Osteocyte (in vitro differentiated cells): Measurements from ENCODE around the gene CHSY3. TPM values are rescaled to one million over a fixed set of nuclear protein-coding genes. Genes with fewer than 3 reads are reported as not detected.

Source experiments
- DNase-seq: peaks from one replicate; pipeline ENCODE4 v3.0.0; 2021; ENCODE audit warnings: mixed read lengths; ENCODE audit not compliant: unreplicated experiment; ENCODE audit errors: extremely low spot score
- H3K27ac Mint-ChIP-seq: one replicate; pipeline ENCODE4 v1.8.0; 2021; ENCODE audit warnings: mild to moderate bottlenecking, mixed read lengths; ENCODE audit not compliant: unreplicated experiment
- H3K27me3 Mint-ChIP-seq: one replicate; pipeline ENCODE4 v1.8.0; 2021; ENCODE audit warnings: mixed read lengths; ENCODE audit not compliant: unreplicated experiment
- H3K36me3 Mint-ChIP-seq: one replicate; pipeline ENCODE4 v1.8.0; 2021; ENCODE audit warnings: mixed read lengths; ENCODE audit not compliant: unreplicated experiment
- H3K4me1 Mint-ChIP-seq: one replicate; pipeline ENCODE4 v1.8.0; 2021; ENCODE audit warnings: mixed read lengths; ENCODE audit not compliant: unreplicated experiment
- H3K4me3 Mint-ChIP-seq: one replicate; pipeline ENCODE4 v1.8.0; 2021; ENCODE audit warnings: mild to moderate bottlenecking, moderate library complexity, mixed read lengths; ENCODE audit not compliant: unreplicated experiment
- H3K9me3 Mint-ChIP-seq: one replicate; pipeline ENCODE4 v1.8.0; 2021; ENCODE audit warnings: mixed read lengths; ENCODE audit not compliant: unreplicated experiment
- total RNA-seq: library from RNA; stranded (reverse); gene quantifications from 2 replicates; pipeline ENCODE4 v1.2.1, GENCODE V29; 2021
- TF ChIP-seq, protein P1 (sequence below): fragments of 200-600 bp; sonication (generic); IDR thresholded peaks from 2 replicates; pipeline ENCODE4 v1.5.0; 2021; ENCODE audit warnings: antibody characterized with exemption, mild to moderate bottlenecking, moderate library complexity

Gene CHSY3
- total RNA-seq, 1 donor from 2014 or later = 19.7 TPM

DNA sequence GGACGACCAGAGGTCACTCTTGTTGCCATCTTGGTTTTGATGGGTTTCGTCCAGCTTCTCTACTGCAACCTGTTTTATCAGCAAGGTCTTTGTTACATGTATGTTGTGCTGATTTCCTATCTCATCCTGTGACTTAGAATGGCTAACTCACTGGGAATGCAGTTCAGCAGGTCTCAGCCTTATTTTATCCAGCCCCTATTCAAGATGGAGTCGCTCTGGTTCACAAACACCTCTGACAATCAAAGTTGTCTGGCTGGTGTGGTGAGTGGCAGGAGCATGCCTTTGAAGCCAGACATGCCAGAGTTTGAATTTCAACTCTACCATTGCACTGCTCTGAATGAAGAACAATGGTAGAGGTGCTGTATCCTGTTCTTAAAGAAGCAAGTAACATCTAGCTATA, 253.8 kb downstream of the CHSY3 start:
- TF ChIP-seq, protein P1, sequence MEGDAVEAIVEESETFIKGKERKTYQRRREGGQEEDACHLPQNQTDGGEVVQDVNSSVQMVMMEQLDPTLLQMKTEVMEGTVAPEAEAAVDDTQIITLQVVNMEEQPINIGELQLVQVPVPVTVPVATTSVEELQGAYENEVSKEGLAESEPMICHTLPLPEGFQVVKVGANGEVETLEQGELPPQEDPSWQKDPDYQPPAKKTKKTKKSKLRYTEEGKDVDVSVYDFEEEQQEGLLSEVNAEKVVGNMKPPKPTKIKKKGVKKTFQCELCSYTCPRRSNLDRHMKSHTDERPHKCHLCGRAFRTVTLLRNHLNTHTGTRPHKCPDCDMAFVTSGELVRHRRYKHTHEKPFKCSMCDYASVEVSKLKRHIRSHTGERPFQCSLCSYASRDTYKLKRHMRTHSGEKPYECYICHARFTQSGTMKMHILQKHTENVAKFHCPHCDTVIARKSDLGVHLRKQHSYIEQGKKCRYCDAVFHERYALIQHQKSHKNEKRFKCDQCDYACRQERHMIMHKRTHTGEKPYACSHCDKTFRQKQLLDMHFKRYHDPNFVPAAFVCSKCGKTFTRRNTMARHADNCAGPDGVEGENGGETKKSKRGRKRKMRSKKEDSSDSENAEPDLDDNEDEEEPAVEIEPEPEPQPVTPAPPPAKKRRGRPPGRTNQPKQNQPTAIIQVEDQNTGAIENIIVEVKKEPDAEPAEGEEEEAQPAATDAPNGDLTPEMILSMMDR = no peak
- H3K36me3 Mint-ChIP-seq = peaks cover 4% of the 10 kb centered on the region
- no peaks in the 10 kb centered on the region for H3K9me3 Mint-ChIP-seq
- no peak overlapping the region for H3K27ac Mint-ChIP-seq
- H3K4me1 Mint-ChIP-seq = peaks cover 24% of the 10 kb centered on the region
- H3K4me3 Mint-ChIP-seq = no peak overlapping the region
- no peaks in the 10 kb centered on the region for H3K27me3 Mint-ChIP-seq
- DNase-seq = no peak

DNA sequence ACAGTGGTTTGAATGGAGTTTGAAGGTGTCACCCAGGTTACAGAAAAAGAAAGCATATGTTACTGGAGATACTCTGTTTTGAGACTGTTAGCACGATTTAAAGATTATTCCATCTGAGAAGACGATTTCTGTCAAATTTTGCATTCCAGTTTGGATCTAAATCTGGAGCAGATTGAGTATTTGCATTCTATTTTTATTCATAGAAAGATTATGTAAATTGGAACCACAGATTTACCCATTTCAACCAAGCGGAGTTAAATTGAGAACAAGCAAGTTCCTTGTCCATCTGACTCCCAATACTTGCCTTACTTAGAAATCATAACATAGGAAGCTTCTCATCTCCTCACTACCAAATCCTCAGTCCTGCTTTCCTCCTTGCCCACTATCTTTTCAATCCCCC, 255.7 kb downstream of the CHSY3 start:
- peaks cover 2% of the 10 kb centered on the region for H3K36me3 Mint-ChIP-seq
- no peak overlapping the region for H3K4me3 Mint-ChIP-seq
- TF ChIP-seq, protein P1 = no peak
- no peaks in the 10 kb centered on the region for H3K27me3 Mint-ChIP-seq
- peaks cover 28% of the 10 kb centered on the region for H3K4me1 Mint-ChIP-seq
- DNase-seq = no peak
- no peak overlapping the region for H3K27ac Mint-ChIP-seq
- no peaks in the 10 kb centered on the region for H3K9me3 Mint-ChIP-seq

DNA sequence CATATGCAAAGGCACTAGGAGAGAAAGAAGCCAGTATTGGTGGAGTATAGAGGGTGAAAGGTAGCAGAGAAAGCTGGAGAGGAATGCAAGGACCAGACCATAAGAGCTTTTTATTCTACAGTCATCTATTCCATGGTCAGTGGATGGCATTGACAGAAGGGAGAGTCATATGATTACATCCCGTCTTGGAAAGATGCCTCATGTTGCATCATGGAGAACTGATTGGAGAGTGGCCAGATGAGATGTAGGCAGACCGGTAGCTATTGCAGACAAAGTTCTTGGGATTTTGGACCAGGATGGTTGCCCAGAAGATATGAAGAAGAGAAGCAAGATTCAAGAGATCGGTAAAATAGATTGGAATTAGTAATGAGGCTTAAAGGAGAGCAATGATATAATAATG, 260.7 kb downstream of the CHSY3 start:
- no peak overlapping the region for H3K27ac Mint-ChIP-seq
- no peak overlapping the region for H3K4me3 Mint-ChIP-seq
- TF ChIP-seq, protein P1 = no peak
- H3K4me1 Mint-ChIP-seq = peaks cover 40% of the 10 kb centered on the region
- H3K9me3 Mint-ChIP-seq = no peaks in the 10 kb centered on the region
- H3K36me3 Mint-ChIP-seq = no peaks in the 10 kb centered on the region
- DNase-seq = no peak
- no peaks in the 10 kb centered on the region for H3K27me3 Mint-ChIP-seq

DNA sequence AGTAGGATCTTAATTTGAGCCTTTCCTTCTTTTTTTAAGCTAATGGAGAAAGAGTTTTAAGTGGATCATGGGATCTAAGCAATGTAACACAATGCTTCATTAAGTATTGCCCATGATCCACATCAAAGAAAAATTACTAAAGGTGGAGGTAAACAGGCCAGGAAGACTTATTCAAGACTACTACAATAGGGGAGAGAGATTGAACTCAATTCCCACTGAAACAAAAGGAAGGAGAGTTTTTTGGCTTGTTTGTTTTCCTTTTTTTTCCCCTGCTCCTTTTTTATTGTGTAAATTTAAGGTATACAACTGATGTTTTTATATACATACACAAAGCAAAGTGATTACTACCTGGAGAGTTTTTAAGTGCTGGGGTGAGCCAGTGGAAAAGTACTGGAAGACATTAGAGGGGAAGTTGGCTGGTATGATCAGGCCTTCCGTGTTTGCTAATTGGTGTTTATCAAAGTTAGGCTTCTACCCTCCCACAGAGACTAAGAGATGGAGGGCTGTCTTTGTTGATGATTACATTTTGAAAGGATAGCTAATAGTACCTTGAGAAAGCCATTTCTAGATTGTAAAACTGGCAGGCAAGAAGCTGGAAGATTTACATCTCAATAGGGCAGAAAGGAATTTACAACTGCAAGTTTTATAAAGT, 262.7 kb downstream of the CHSY3 start:
- Mint-ChIP-seq H3K4me1 (peaks cover 46% of the 10 kb centered on the region), H3K27ac (no peak overlapping the region), H3K4me3 (no peak overlapping the region), H3K9me3 (no peaks in the 10 kb centered on the region), H3K36me3 (no peaks in the 10 kb centered on the region), H3K27me3 (no peaks in the 10 kb centered on the region)
- TF ChIP-seq, protein P1 = no peak
- no peak for DNase-seq

DNA sequence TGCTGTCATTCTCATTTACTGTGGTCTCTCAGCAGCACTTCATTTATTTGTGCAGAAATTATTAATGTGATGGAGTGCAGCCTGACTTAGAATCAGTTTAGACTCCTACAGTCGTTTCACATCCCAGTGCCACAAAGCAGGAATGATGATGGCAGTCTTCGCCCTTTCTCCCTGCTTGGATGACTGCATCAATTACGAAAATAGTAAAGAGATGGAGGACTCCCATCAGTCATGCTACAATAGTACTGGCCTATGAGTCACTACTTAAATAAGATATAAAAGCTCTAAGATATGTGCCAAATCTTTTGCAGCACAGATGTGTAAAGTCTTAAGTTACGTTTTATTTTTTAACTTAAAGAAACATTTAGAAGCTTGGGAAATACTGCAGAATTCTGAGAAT, 263.9 kb downstream of the CHSY3 start:
- no peaks in the 10 kb centered on the region for H3K36me3 Mint-ChIP-seq
- TF ChIP-seq, protein P1 = no peak
- peaks cover 44% of the 10 kb centered on the region for H3K4me1 Mint-ChIP-seq
- H3K27ac Mint-ChIP-seq = peak overlapping the region; percentile 56
- no peaks in the 10 kb centered on the region for H3K9me3 Mint-ChIP-seq
- DNase-seq = no peak
- no peak overlapping the region for H3K4me3 Mint-ChIP-seq
- H3K27me3 Mint-ChIP-seq = no peaks in the 10 kb centered on the region
